Mesenchymal stem cell (in vitro differentiated cells and primary cell): ENCODE data around the gene SLC25A44.

Source experiments
- DNase-seq: peaks from one replicate; pipeline ENCODE4 v3.0.0-alpha.2; 2013
- H2AFZ ChIP-seq: one replicate; pipeline ENCODE4 v1.6.1; 2013; ENCODE audit warnings: low read depth, mild to moderate bottlenecking, control low read depth, inconsistent platforms, low read length, moderate library complexity
- H2AK5ac ChIP-seq: 2 replicates; pipeline ENCODE4 v1.6.1; 2013; ENCODE audit warnings: low read length, moderate library complexity, mild to moderate bottlenecking, inconsistent platforms; ENCODE audit not compliant: severe bottlenecking
- H2BK120ac ChIP-seq: one replicate; pipeline ENCODE4 v1.6.1; 2013; ENCODE audit warnings: low read depth, mild to moderate bottlenecking, inconsistent platforms, low read length, moderate library complexity
- H2BK12ac ChIP-seq, 2 experiments: one replicate each; pipeline ENCODE4 v1.6.1; 2013; ENCODE audit warnings: inconsistent platforms in 2 of 2, low read length in 2 of 2, mild to moderate bottlenecking in 2 of 2, moderate library complexity in 2 of 2, control low read depth in 1 of 2
- H2BK15ac ChIP-seq: one replicate; pipeline ENCODE4 v1.6.1; 2013; ENCODE audit warnings: mild to moderate bottlenecking, low read depth, inconsistent platforms; ENCODE audit not compliant: poor library complexity, severe bottlenecking
- H2BK5ac ChIP-seq: 2 replicates; pipeline ENCODE4 v1.6.1; 2013; ENCODE audit warnings: low read depth, mild to moderate bottlenecking, low read length, control low read depth, inconsistent platforms; ENCODE audit not compliant: poor library complexity, severe bottlenecking
- H3K14ac ChIP-seq, 2 experiments: one replicate each; pipeline ENCODE4 v1.6.1; 2013; ENCODE audit warnings: inconsistent platforms in 2 of 2, low read length in 2 of 2, control low read depth in 1 of 2, mild to moderate bottlenecking in 1 of 2, moderate library complexity in 1 of 2
- H3K18ac ChIP-seq, 2 experiments: one replicate each; pipeline ENCODE4 v1.6.1; 2013; ENCODE audit warnings: inconsistent platforms in 2 of 2, low read length in 2 of 2, control low read depth in 1 of 2, low read depth in 1 of 2, mild to moderate bottlenecking in 1 of 2
- H3K23ac ChIP-seq, 2 experiments: one replicate each; pipeline ENCODE4 v1.6.1; 2013; ENCODE audit warnings: inconsistent platforms in 2 of 2, low read length in 2 of 2, mild to moderate bottlenecking in 2 of 2, moderate library complexity in 2 of 2, control low read depth in 1 of 2
- H3K27ac ChIP-seq: 2 replicates; pipeline ENCODE4 v1.5.1; 2013; ENCODE audit warnings: mild to moderate bottlenecking, moderate library complexity, low read length, control low read depth, inconsistent platforms; ENCODE audit not compliant: poor library complexity, severe bottlenecking
- H3K27me3 ChIP-seq, 2 experiments: 2 replicates each; pipeline versions ENCODE4 v1.6.1 to v1.7.0; 2013; ENCODE audit warnings: low read length in 2 of 2, mild to moderate bottlenecking in 2 of 2, moderate library complexity in 2 of 2, control low read depth in 1 of 2, inconsistent platforms in 1 of 2; ENCODE audit not compliant: control insufficient read depth in 1 of 2, insufficient read depth in 1 of 2
- H3K36me3 ChIP-seq, 2 experiments: 2 replicates each; pipeline versions ENCODE4 v1.6.1 to v1.7.0; 2013; ENCODE audit warnings: low read length in 2 of 2, control low read depth in 1 of 2, inconsistent platforms in 1 of 2, low read depth in 1 of 2, mild to moderate bottlenecking in 1 of 2; ENCODE audit not compliant: insufficient read depth in 2 of 2, control insufficient read depth in 1 of 2
- H3K4ac ChIP-seq, 2 experiments: one replicate each; pipeline ENCODE4 v1.6.1; 2013; ENCODE audit warnings: inconsistent platforms in 2 of 2, low read length in 2 of 2, mild to moderate bottlenecking in 2 of 2, moderate library complexity in 2 of 2, control low read depth in 1 of 2, low read depth in 1 of 2
- H3K4me1 ChIP-seq: 2 replicates; pipeline ENCODE4 v1.6.1; 2013; ENCODE audit warnings: low read depth, low read length, control low read depth; ENCODE audit not compliant: control insufficient read depth, insufficient read depth
- H3K4me2 ChIP-seq: 2 replicates; pipeline ENCODE4 v1.6.1; 2013; ENCODE audit warnings: low read length, mild to moderate bottlenecking, inconsistent platforms; ENCODE audit not compliant: poor library complexity, severe bottlenecking
- H3K4me3 ChIP-seq, 2 experiments: 2 replicates each; pipeline versions ENCODE4 v1.5.1 to v1.7.0; 2013; ENCODE audit warnings: low read length in 2 of 2, mild to moderate bottlenecking in 2 of 2, control low read depth in 1 of 2, low read depth in 1 of 2; ENCODE audit not compliant: insufficient read depth in 1 of 2
- H3K79me1 ChIP-seq: replicated peaks from 2 replicates; pipeline ENCODE4 v1.6.1; 2013; ENCODE audit warnings: mild to moderate bottlenecking, control low read depth, low read length, inconsistent platforms; ENCODE audit not compliant: poor library complexity, severe bottlenecking
- H3K9ac ChIP-seq: 2 replicates; pipeline ENCODE4 v1.7.0; 2013; ENCODE audit warnings: mild to moderate bottlenecking, low read length, moderate library complexity
- H3K9me3 ChIP-seq: 2 replicates; pipeline ENCODE4 v1.7.0; 2013; ENCODE audit warnings: mild to moderate bottlenecking, low read length; ENCODE audit not compliant: control insufficient read depth
- H4K8ac ChIP-seq: one replicate; pipeline ENCODE4 v1.6.1; 2013; ENCODE audit warnings: inconsistent platforms, mild to moderate bottlenecking, low read length, moderate library complexity
- H4K91ac ChIP-seq: one replicate; pipeline ENCODE4 v1.6.1; 2013; ENCODE audit warnings: mild to moderate bottlenecking, low read length, inconsistent platforms
- whole genome bisulfite sequencing: methylation state at CpG from one replicate; pipeline ENCODE4 v1.1.7; 2013; ENCODE audit warnings: mixed read lengths; 5-methylcytosine and 5-hydroxymethylcytosine counted together

SLC25A44 gene

DNA sequence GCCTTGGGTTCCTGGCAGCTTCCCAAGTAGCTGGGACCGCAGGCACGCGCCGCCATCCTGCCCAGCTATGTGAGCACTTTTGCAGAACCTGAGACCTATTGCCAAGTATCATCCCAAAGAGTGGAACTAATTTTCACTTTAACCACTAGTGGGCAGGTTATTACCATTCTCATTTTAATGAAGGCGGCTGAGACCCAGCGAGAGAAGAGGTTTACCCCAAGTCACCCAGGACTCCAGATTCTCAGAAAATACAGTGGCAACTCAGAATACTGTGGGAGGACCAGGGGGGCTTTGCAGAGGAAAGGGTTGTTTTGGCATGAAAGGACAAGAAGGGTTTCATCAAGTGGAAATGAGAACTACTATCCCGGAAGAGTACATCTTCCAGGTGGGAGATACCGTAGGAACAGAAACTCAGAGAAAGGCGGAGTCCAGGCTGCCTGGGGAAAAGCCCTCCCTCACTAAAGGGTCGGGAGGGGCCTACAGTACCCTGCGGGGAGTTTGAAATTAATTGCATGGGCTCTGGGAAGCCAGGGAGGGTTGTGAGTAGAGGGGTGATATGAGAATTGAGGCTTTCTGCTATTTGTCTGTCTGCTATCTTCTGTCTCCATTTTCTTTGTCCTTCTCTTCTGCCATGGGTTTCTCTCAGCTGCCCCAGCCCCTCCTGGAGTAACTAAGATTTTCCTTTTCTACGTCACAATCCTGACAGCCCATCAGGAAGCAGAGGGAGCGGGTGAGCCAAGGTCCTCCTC lies 47.7 kb upstream of the SLC25A44 start:
- peaks cover 16% of the 10 kb centered on the region for H3K4me1 ChIP-seq
- peak overlapping the region; percentile 77 for H3K9ac ChIP-seq
- H3K23ac ChIP-seq = no peak overlapping the region
- no peak overlapping the region for H3K4ac ChIP-seq
- H3K18ac ChIP-seq = no peak overlapping the region
- no peak overlapping the region for H3K14ac ChIP-seq
- peak overlapping the region in 1 of 2 experiments; percentile 15 for H2BK12ac ChIP-seq
- no peak overlapping the region for H2AFZ ChIP-seq
- peak; percentile 92 for DNase-seq
- peaks cover 4 to 41% of the 10 kb centered on the region in 2 experiments for H3K27me3 ChIP-seq
- H3K4me2 ChIP-seq = peak overlapping the region; percentile 32
- no peak overlapping the region for H4K91ac ChIP-seq
- no peak overlapping the region for H2AK5ac ChIP-seq
- no peak overlapping the region for H2BK5ac ChIP-seq
- H3K36me3 ChIP-seq = peaks cover 6 to 7% of the 10 kb centered on the region in 2 experiments
- H3K4me3 ChIP-seq = no peak overlapping the region
- H3K27ac ChIP-seq = no peak overlapping the region
- no peak overlapping the region for H2BK120ac ChIP-seq
- no peak overlapping the region for H4K8ac ChIP-seq
- 32% methylated on average over 13 of the region's 13 CpGs for WGBS
- H3K9me3 ChIP-seq = no peaks in the 10 kb centered on the region
- peak overlapping the region; percentile 8 for H2BK15ac ChIP-seq
- no peaks in the 10 kb centered on the region for H3K79me1 ChIP-seq

DNA sequence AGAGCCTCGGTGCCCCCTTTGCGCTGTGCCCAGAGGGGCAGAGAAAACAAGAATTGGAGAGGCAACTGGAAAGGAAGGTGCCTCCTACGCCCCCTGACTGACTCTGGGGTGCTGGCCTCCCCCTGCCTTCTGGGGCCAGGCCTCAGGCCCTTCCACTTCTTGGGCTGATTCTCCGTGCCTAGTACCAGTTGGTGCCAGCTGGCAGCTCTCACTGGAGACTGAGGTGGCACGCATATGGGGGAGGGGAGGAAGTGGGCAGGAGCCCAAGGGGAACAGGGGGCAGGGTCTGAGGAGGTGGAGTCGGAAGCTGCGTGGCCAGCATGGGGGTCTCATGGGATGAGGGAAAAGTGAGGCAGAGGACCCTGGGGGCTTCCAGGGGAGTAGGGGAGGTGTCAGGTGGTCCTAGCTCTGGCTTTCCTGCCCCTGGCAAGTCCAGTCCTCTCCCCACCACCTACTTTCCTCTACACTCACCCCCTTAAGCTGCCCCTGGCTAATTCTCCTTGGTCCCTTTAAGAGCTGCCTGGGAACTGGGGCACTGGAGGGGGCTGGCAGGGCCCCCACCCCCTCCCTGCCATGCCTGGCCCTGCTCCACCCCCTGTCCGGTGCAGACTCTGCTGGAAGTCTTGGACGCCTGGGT lies 47.0 kb upstream of the SLC25A44 start:
- peak overlapping the region; percentile 8 for H2BK15ac ChIP-seq
- H3K4me1 ChIP-seq = peaks cover 18% of the 10 kb centered on the region
- H3K4ac ChIP-seq = peak overlapping the region in 1 of 2 experiments; percentile 13
- no peak overlapping the region for H3K23ac ChIP-seq
- H3K79me1 ChIP-seq = no peaks in the 10 kb centered on the region
- no peak overlapping the region for H2AK5ac ChIP-seq
- no peaks in the 10 kb centered on the region for H3K36me3 ChIP-seq
- no peaks in the 10 kb centered on the region for H3K9me3 ChIP-seq
- no peak overlapping the region for H4K91ac ChIP-seq
- 62% methylated on average over 7 of the region's 9 CpGs for WGBS
- H2BK12ac ChIP-seq = peak overlapping the region in 1 of 2 experiments; percentile 15
- H3K9ac ChIP-seq = peak overlapping the region; percentile 77
- no peak overlapping the region for H3K27ac ChIP-seq
- peak overlapping the region; percentile 59 for H4K8ac ChIP-seq
- no peak overlapping the region for H3K14ac ChIP-seq
- no peak overlapping the region for H2BK120ac ChIP-seq
- H3K18ac ChIP-seq = peak overlapping the region in 1 of 2 experiments; percentile 28
- no peak overlapping the region for H3K4me3 ChIP-seq
- peak; percentile 68 for DNase-seq
- H3K27me3 ChIP-seq = peaks cover 4 to 41% of the 10 kb centered on the region in 2 experiments
- H3K4me2 ChIP-seq = no peak overlapping the region
- H2AFZ ChIP-seq = no peak overlapping the region
- no peak overlapping the region for H2BK5ac ChIP-seq

DNA sequence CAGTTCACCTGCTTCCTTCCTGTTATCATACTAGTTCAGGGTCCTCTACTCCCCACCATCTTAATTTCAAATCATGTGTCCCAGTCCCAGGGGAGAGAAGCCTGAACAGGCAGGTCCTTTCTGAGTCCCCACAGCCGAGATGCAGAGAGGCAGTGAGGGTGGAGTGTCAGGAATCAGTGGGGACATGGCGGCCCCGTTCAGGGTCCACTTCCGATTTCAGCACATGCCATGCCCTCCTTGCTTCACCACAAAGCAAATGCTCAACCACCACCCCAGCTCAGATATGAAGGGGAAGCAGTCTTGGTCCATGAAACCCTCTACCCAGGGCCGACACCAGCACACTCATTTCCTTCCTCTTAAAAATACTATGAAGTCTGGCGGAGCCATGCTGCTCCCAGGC lies 45.7 kb upstream of the SLC25A44 start:
- no peak overlapping the region for H2BK5ac ChIP-seq
- H3K4me1 ChIP-seq = peaks cover 24% of the 10 kb centered on the region
- H3K79me1 ChIP-seq = no peaks in the 10 kb centered on the region
- peak; percentile 61 for DNase-seq
- H3K27me3 ChIP-seq = peaks cover 4 to 41% of the 10 kb centered on the region in 2 experiments
- 93% methylated on average over 5 of the region's 6 CpGs for WGBS
- H2AFZ ChIP-seq = no peak overlapping the region
- H3K9ac ChIP-seq = no peak overlapping the region
- no peak overlapping the region for H3K23ac ChIP-seq
- H2BK15ac ChIP-seq = no peak overlapping the region
- no peaks in the 10 kb centered on the region for H3K9me3 ChIP-seq
- no peak overlapping the region for H4K91ac ChIP-seq
- no peak overlapping the region for H2AK5ac ChIP-seq
- no peak overlapping the region for H4K8ac ChIP-seq
- no peak overlapping the region for H3K14ac ChIP-seq
- no peaks in the 10 kb centered on the region for H3K36me3 ChIP-seq
- H3K4ac ChIP-seq = no peak overlapping the region
- H3K27ac ChIP-seq = no peak overlapping the region
- H2BK12ac ChIP-seq = no peak overlapping the region
- H3K18ac ChIP-seq = no peak overlapping the region
- H3K4me2 ChIP-seq = no peak overlapping the region
- no peak overlapping the region for H2BK120ac ChIP-seq
- no peak overlapping the region for H3K4me3 ChIP-seq
